HG03442 (cell line): ENCODE measurements around the gene OR2S2.
"Not testable (repeated sequence)": the region's sequence is repeated elsewhere in the genome, so short reads cannot be mapped to it uniquely, and the experiment has no call there.

Experiments
- ATAC-seq: cut with Tn5 transposase; IDR thresholded peaks from one replicate; pipeline ENCODE4 v1.9.1; 2021; ENCODE audit warnings: mild to moderate bottlenecking, moderate library complexity; ENCODE audit not compliant: unreplicated experiment

OR2S2 gene

DNA sequence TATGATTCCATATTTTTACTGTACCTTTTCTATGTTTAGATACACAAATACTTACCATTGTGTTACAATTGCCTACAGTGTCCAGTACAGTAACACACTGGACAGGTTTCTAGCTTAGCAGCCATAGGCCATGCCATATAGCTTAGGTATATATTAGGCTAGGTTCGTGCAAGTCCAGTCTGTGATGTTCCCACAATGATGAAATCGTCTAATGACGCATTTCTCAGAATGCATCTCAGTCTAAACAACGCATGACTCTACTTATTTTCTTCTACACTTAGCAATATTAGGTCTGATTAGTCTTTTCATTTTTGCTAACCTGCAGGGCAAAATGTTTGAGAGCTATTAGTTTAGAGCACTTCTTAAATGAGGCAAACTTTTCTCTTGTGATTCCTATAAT is 22.7 kb downstream of the OR2S2 start:
- no peak for ATAC-seq

- not testable (repeated sequence) for ATAC-seq
These were observed 23.9 kb downstream of the OR2S2 start for GRCh38 chr9:35934069-35934468.

- ATAC-seq, result no peak
These were observed 24.3 kb downstream of the OR2S2 start for GRCh38 chr9:35933550-35934067.

- no peak for ATAC-seq
These were observed 25.2 kb downstream of the OR2S2 start for GRCh38 chr9:35932735-35933134.

GRCh38 chr9:35930989-35931388 is 27.0 kb downstream of the OR2S2 start:
- ATAC-seq, result no peak

GRCh38 chr9:35930521-35930920 is 27.4 kb downstream of the OR2S2 start:
- no peak for ATAC-seq

DNA sequence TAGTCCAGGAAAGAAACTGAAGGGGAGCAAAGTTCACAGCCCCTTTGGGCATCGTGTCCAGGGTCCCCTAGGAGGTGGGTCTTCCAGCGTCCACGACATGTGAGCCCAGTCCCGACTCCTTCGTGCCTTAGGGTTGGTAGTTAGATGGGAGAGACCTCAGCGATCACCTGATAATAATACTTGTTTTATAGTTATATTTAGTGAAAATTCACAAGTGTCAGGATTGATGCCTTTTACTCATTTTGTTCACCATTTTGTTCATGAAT is 28.6 kb downstream of the OR2S2 start:
- no peak for ATAC-seq

GRCh38 chr9:35928591-35929452 is 29.1 kb downstream of the OR2S2 start:
- ATAC-seq, result no peak

DNA sequence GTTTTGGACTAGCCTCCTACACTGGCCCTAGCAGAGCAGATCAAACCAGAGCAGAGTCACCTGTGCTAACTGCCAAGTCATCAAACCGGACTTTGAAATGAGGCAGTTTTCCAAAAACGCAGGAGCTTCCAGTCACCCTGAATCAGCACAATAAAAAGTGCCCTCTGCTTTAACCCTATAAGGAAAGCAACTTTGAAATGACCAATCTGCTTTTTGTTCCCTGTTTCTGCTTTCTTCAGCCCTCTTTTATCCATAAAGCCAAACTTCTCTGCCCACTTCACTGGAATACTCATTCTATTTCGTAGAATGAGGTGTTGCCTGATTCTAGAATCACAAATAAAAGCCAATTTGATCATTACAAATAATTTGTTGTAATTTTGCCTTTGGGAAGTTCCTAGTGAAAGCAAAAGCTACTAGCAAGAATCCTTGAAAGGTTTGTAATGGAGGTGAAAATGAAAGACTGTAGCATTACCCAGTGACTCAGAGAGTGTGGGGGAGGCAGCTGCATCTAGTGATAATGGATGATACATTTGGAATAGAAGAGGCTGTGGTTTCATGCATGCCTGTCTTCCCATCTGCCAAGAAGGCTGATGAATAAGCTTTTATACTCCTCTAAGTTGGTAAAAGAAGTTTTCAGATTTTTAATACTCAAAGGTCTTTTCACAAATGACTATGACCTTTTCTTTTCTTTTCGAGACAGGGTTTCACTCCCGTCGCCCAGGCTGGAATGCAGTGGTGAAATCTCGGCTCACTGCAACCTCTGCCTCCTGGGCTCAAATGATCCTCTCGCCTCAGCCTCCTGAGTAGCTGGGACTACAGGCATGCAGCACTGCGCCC is 33.8 kb downstream of the OR2S2 start:
- ATAC-seq, result no peak

GRCh38 chr9:35923598-35923926 is 34.4 kb downstream of the OR2S2 start:
- no peak for ATAC-seq

- no peak for ATAC-seq
These were observed 37.8 kb downstream of the OR2S2 start for GRCh38 chr9:35920051-35920620.

- ATAC-seq, result no peak
These were observed 38.5 kb downstream of the OR2S2 start for GRCh38 chr9:35919212-35920008.

DNA sequence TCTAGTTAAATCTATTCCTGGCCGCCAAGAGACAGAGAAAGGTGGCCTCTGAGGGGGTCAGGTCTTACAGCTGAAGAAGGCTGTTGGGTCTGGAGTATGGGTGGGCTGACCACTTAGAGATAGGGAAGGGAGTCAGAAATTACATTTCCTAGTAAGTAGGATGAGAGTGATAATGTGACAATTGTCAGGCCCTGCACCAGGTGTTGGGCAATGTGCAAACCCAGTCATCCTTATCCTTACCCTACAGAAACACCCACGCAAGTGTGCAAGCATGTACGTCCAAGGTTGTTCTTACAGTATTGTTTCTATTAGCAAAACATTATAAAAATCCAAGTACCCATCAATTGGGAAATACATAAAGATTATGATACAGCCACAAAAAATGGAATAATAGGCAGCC is 39.2 kb downstream of the OR2S2 start:
- ATAC-seq, result no peak

DNA sequence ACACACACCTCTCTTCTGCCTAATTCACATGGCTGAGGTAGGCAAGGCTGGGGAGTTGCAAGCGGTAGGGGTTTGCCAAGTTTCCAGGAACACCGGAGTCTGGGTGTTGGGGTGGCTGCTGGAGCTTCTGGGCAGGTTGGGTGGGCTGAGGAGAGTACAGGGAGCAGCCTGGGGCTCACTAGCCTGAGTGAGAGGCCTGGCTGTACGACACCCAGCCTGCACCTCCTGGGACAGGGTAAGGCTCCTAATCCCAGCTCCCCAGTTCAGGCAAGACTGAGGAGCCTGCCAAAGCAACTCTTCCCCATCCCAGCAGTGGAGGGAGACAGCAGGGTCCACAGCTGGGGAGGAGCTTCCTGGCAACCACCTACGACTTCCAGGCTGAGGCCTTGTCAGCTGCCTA is 40.7 kb downstream of the OR2S2 start:
- no peak for ATAC-seq

GRCh38 chr9:35915681-35916294 is 42.2 kb downstream of the OR2S2 start:
- ATAC-seq, result no peak

- ATAC-seq, result no peak
These were observed 43.6 kb downstream of the OR2S2 start for GRCh38 chr9:35914301-35914807.

DNA sequence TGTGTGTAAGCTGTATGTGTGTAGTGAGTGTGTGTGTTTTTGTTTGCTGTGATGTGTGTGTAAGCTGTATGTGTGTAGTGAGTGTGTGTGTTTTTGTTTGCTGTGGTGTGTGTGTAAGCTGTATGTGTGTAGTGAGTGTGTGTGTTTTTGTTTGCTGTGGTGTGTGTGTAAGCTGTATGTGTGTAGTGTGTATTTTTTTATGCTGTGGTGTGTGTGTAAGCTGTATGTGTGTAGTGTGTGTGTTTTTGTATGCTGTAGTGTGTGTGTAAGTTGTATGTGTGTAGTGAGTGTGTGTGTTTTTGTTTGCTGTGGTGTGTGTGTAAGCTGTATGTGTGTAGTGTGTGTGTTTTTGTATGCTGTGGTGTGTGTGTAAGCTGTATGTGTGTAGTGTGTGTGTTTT is 44.5 kb downstream of the OR2S2 start:
- ATAC-seq, result not testable (repeated sequence)

GRCh38 chr9:35912791-35913400 is 45.1 kb downstream of the OR2S2 start:
- ATAC-seq, result no peak

DNA sequence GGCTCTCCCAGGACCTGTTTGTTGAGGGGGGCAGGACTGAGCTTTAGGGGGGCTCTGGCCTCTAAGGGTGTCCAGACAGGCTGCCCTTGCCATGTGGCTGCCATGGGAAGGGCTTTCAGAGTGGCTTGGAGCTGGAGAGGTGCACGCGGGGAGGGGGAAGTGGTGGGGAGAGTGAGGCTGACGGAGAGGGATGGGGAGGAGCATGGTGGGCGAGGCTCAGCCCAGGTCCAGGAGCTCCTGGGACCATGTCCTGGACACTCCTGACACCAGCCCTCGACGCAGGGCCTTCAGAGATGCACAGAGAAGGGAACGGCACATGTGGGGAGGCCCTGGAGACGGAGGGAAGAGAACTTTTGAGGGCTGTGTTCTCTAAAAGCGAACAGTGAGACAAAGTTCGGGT is 46.3 kb downstream of the OR2S2 start:
- ATAC-seq, result no peak
